Posterior vena cava (tissue), 2 donors: ENCODE data around the gene GPR137. TPM values are rescaled to one million over a fixed set of nuclear protein-coding genes. Genes with fewer than 3 reads are reported as not detected.
"Not testable (repeated sequence)": the region's sequence is repeated elsewhere in the genome, so short reads cannot be mapped to it uniquely, and the experiment has no call there.

Experiments used
- DNase-seq: peaks from one replicate; pipeline ENCODE4 v3.0.0-alpha.2; 2020; ENCODE audit warnings: low spot score
- intact Hi-C, 2 donors: fragments of 100-400 bp; cut with DNase I; formaldehyde crosslinking; loops; one replicate each; pipeline versions ENCODE4 v1.14.1 to v1.14.2; 2022 to 2023
- total RNA-seq, 2 donors: library from RNA; stranded (reverse); fragmentation: NEBNext Ultra II Directional; extraction: Animal tissue kit (Norgen Biotek cat#: 25700); gene quantifications; one replicate each; pipeline ENCODE4 v1.2.1, GENCODE V29; 2021
- donor health status: DM: yes; HTN: yes; CAD: no.
- donor health status: DM: yes; HTN: yes; CAD: no.

The GPR137 gene
- total RNA-seq, 2 donors from 2014 or later: 23.2 to 27.5 TPM

DNA sequence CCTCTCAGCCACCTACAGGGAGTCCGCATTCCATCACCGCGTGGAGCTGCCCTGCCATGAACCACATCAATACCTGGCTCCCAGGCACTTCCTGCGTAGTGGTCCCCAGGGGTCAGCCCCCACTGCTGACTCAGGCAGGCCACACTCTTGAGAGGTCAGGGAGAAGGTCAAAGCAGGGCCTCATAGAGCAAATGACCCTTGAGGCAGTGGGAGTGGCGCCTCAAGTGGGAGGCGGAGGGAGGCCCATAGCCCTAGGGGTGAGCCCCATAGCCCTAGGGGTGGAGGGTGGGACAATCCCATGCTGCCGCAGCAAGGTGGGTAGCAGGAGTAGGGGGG is 37.2 kb downstream of the GPR137 start:
- DNase-seq: peak; percentile 74
- intact Hi-C loops: no loop called here

DNA sequence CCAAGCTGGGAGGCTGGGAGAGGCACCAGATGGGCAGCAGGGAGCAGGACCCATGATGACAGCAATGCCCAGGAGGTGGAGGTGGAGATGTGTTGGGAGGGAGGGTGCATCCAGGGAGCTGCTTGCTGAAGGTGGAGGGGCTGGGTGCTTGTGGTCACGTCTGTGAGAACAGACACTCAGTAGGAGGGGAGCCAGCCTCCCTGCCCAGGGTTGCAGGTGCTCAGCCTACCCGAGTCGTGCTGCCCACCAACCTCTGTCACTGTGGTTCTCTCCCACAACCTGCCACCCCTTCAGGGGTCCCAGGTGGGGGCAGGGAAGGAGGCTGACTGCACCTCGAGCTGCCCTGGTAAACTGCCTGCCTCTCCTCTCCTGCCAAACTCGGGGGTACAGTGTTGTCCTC is 37.7 kb downstream of the GPR137 start:
- peak; percentile 69 for DNase-seq
- intact Hi-C loops: no loop called here

DNA sequence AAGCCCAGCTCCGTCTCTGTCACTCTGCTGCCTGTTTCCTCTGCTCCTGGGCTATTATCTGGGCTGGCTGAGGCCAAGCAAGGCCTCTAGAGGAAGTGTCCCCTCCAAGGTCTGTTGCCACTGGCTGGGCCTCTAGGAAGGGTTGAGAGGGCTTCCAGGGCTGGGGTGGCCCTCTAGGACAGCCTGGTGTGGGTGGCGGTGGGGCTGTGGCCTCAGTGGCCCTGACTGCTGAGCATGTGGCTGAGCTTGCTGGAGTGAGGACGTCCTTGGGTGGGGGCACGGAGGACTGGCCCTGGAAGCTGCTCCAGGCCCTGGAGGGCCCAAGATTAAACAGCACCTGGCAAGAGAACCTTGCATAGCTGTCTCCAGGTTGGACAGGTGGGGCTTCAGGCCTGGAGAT is 38.3 kb downstream of the GPR137 start:
- DNase-seq, intact Hi-C loops: not testable (repeated sequence)

DNA sequence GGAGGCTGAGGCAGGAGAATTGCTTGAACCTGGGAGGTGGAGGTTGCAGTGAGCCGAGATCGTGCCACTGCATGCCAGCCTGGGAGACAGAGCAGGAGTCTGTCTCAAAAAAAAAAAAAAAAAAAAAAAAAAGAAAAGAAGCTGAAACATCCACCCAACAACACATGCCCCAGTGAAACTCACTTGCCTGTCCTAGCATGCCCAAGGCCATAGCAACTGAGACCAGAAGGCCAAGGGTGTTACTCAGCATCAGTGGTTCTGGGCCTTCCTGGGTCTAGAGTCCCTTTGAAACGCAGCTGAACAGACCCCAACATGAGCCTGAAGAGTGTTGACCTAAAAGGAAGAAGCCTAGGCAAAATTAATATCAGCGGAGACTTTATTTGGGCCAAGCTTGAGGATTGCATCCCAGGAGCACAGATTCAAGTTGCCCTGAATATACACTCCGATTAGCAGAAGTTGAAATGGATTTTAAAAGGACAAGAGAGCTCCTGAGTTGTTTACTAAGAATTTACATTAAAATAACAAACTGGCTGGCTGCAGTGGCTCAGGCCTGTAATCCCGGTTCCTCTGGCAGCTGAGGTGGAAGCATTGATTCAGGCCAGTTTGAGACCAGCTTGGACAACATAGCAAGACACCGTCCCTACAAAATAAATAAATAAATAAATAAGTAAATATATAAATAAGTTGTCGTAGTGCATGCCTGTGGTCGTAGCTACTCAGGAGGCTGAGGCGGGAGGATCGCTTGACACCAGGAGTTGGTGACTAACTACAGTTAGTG is 39.2 kb downstream of the GPR137 start:
- intact Hi-C loops: no loop called here
- DNase-seq: no peak

GRCh38 chr11:64327375-64327774 is 41.7 kb downstream of the GPR137 start:
- DNase-seq: no peak
- intact Hi-C loops: no loop called here

DNA sequence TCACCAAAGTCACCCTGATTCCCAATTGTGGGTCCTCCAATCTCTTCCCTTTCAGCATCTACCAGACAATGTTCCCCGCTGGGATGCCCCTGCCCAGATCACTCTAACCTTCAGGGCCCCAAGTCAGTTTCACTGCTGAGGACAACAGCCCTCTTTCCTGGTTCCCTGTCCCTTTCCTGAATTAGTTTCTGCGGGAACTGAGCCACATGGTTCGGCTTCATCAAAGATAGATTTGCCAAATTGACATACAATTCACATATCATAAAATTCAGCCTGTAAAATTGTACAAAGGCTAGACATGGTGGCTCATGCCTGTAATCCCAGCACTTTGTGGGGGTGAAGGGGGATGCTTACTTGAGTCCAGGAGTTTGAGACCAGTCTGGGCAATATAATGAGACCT is 42.3 kb downstream of the GPR137 start:
- intact Hi-C loops: no loop called here
- DNase-seq: no peak

DNA sequence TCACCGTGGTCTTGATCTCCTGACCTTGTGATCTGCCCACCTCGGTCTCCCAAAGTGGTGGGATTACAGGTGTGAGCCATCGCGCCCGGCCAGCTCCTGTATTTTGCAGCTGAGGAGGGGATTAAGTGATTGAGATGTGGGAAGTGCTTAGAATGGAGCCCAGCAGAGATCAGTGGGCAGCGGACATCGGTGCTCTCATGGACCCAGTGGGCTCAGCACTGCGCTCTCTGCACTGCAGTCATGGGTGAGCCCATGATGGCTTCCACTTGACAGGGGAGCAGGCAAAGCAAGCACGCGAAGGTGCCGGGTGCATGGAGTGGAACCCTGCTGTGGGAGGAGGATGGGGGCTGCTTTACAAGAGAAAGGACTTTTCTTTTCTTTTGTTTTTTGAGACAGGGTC is 45.2 kb downstream of the GPR137 start:
- intact Hi-C loops: no loop called here
- peak; percentile 43 for DNase-seq

- intact Hi-C loops: no loop called here
- DNase-seq: peak; percentile 92
Observed at GRCh38 chr11:64331569-64332371, 46.1 kb downstream of the GPR137 start.

DNA sequence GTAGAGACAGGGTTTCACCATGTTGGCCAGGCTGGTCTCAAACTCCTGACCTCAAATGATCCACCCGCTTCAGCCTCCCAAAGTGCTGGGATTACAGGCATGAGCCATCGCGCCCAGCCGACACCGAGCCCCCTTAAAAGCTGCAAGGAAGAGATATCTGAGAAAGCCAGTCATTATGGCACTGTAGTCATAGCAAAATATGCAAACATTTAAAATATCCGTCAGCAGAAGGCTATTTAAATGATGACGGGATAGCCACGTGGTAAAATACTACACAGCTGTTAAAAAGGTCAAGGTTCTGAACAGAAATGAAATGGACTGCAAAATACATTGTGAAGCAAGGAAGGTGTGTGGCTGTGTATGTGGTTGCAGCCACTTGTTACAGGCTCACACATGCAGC is 47.9 kb downstream of the GPR137 start:
- DNase-seq: no peak
- intact Hi-C loops: no loop called here

GRCh38 chr11:64334764-64335735 is 49.4 kb downstream of the GPR137 start:
- peak; percentile 76 for DNase-seq
- intact Hi-C loops: no loop called here

DNA sequence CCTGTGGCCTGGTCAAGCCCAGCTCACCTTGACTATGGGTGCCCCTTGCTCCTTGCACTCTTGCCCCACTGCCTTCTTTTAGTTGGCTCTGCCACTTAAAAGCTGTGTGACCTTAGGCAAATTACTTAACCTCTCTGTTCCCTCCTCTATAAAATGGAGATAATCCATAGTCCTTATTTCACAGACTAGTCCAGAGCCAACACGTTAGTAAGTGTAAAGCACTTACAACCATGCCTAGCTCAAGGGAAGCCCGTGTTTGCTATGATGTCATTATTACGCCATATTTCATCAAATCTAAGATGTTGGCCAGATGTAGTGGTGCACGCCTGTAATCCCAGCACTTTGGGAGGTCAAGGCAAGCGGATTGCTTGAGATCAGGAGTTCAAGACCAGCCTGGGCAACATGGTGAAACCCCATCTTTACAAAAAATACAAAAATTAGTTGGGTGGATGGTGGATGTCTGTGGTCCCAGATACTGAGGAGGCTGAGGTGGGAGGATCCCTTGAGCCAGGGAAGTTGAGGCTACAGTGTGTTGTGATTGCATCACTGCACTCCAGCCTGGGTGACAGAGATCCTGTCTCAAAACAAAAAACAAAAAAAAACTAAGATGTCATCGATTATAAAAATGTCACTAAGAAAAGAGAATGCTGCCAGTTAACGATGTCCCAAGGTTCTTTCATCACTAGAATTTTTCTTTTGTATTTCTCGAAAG is 52.0 kb downstream of the GPR137 start:
- intact Hi-C loops: no loop called here

DNA sequence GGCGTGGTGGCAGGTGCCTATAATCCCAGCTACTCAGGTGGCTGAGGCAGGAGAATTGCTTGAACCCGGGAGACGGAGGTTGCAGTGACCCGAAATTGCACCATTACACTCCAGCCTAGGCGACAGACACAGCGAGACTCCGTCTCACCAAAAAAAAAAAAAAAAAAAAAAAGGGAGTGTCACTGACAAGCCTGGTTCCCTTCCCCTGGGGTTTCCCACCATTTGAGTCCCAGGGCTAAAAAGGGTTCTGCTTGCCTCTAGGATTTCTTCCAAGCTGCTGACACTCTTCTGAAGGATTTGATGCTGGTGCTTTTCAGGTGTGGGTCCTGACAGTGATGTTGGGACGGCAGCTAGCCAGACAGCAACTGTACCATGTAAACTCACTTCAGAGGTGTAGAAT is 53.1 kb downstream of the GPR137 start:
- DNase-seq: no peak
- intact Hi-C loops: no loop called here

More for the DNA sequence above, 52.0 kb downstream of the GPR137 start:
- no peak for DNase-seq

Other genes with a start within 250 kb of the GPR137 start
- under 1 TPM; 0.14 to 0.29 TPM for gene FLRT1, start 249.9 kb upstream of the GPR137 start, total RNA-seq
- 10 to 100 TPM; 15.9 to 16.8 TPM for gene MACROD1, start 119.7 kb upstream of the GPR137 start, total RNA-seq
- 10 to 100 TPM; 74.3 to 87.3 TPM for gene STIP1, start 99.7 kb upstream of the GPR137 start, total RNA-seq
- gene FERMT3, start 79.1 kb upstream of the GPR137 start, total RNA-seq: 10 to 100 TPM; 30.3 to 44.0 TPM
- 10 to 100 TPM; 19.9 to 21.9 TPM for gene TRPT1, start 59.7 kb upstream of the GPR137 start, total RNA-seq
- 10 to 100 TPM; 35.8 to 41.1 TPM for gene NUDT22, start 59.6 kb upstream of the GPR137 start, total RNA-seq
- gene DNAJC4, start 55.3 kb upstream of the GPR137 start, total RNA-seq: 10 to 100 TPM; 16.1 to 21.3 TPM
- gene VEGFB, start 51.3 kb upstream of the GPR137 start, total RNA-seq: 100 to 1,000 TPM; 163 to 190 TPM
- gene FKBP2, start 44.8 kb upstream of the GPR137 start, total RNA-seq: 10 to 100 TPM; 50.6 to 56.7 TPM
- gene PPP1R14B, start 38.9 kb upstream of the GPR137 start, total RNA-seq: 100 to 1,000 TPM; 102 to 190 TPM
- gene PLCB3, start 34.3 kb upstream of the GPR137 start, total RNA-seq: 10 to 100 TPM; 26.1 to 28.3 TPM
- 10 to 100 TPM; 49.6 to 57.3 TPM for gene BAD, start 1.2 kb upstream of the GPR137 start, total RNA-seq
- not detected for gene KCNK4, start 5.5 kb downstream of the GPR137 start, total RNA-seq
- gene CATSPERZ, start 14.5 kb downstream of the GPR137 start, total RNA-seq: 1 to 10 TPM in 1 of 2 donors, not detected in 1; 1.4 TPM
- 10 to 100 TPM; 33.5 to 41.2 TPM for gene ESRRA, start 19.7 kb downstream of the GPR137 start, total RNA-seq
- gene TRMT112, start 31.7 kb downstream of the GPR137 start, total RNA-seq: 100 to 1,000 TPM; 107 to 119 TPM
- gene PRDX5, start 32.3 kb downstream of the GPR137 start, total RNA-seq: 10 to 100 TPM; 82.7 to 98.6 TPM
- gene CCDC88B, start 54.4 kb downstream of the GPR137 start, total RNA-seq: 1 to 10 TPM; 7.0 to 9.5 TPM
- 10 to 100 TPM; 29.2 to 33.5 TPM for gene RPS6KA4, start 73.3 kb downstream of the GPR137 start, total RNA-seq